Tibial artery (tissue), 4 donors: ENCODE measurements around the gene RETREG3.

ENCODE experiments used
- DNase-seq, 2 donors: peaks; one replicate each; pipeline ENCODE4 v3.0.0-alpha.2; 2019
- H3K27ac ChIP-seq, 2 donors: fragments of 200-600 bp; sonication (generic) in 1 of 2; 1 replicate in 1 of 2; 2 replicates in 1 of 2; pipeline ENCODE4 v1.5.1; 2018 to 2019; ENCODE audit warnings: mild to moderate bottlenecking in 1 of 2
- H3K27me3 ChIP-seq, 2 donors: fragments of 200-600 bp; sonication (generic) in 1 of 2; one replicate each; pipeline versions ENCODE4 v1.5.1 to v1.6.0; 2016 to 2019
- H3K36me3 ChIP-seq, 3 donors: fragments of 200-600 bp; sonication (generic) in 2 of 3; one replicate each; pipeline ENCODE4 v1.5.1; 2016 to 2019; ENCODE audit warnings: mild to moderate bottlenecking in 2 of 3
- H3K4me1 ChIP-seq, 4 donors: fragments of 200-600 bp; sonication (generic) in 2 of 4; 1 replicate in 3 of 4; 2 replicates in 1 of 4; pipeline ENCODE4 v1.5.1; 2016 to 2019
- H3K4me3 ChIP-seq, 2 donors: fragments of 200-600 bp; sonication (generic) in 1 of 2; 1 replicate in 1 of 2; 2 replicates in 1 of 2; pipeline ENCODE4 v1.5.1; 2018 to 2019; ENCODE audit warnings: mild to moderate bottlenecking in 2 of 2
- H3K9me3 ChIP-seq, 3 donors: fragments of 200-600 bp; sonication (generic) in 1 of 3; one replicate each; pipeline ENCODE4 v1.5.1; 2016 to 2019
- intact Hi-C: fragments of 100-400 bp; cut with DNase I; formaldehyde crosslinking; loops from one replicate; pipeline ENCODE4 v1.15.0; 2023; ENCODE audit warnings: low total_unique reads
- TF ChIP-seq, protein P1 (sequence below), 2 experiments: fragments of 200-600 bp in 1 of 2; fragments of 450-650 bp in 1 of 2; IDR thresholded peaks; one replicate each; pipeline ENCODE4 v1.5.1; 2017 to 2019; ENCODE audit warnings: antibody characterized with exemption in 2 of 2, mild to moderate bottlenecking in 1 of 2, moderate library complexity in 1 of 2

Gene RETREG3, protein sequence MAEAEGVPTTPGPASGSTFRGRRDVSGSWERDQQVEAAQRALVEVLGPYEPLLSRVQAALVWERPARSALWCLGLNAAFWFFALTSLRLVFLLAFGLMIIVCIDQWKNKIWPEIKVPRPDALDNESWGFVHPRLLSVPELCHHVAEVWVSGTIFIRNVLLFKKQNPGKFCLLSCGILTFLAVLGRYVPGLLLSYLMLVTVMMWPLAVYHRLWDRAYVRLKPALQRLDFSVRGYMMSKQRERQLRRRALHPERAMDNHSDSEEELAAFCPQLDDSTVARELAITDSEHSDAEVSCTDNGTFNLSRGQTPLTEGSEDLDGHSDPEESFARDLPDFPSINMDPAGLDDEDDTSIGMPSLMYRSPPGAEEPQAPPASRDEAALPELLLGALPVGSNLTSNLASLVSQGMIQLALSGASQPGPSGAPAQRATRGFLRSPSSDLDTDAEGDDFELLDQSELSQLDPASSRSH

DNA sequence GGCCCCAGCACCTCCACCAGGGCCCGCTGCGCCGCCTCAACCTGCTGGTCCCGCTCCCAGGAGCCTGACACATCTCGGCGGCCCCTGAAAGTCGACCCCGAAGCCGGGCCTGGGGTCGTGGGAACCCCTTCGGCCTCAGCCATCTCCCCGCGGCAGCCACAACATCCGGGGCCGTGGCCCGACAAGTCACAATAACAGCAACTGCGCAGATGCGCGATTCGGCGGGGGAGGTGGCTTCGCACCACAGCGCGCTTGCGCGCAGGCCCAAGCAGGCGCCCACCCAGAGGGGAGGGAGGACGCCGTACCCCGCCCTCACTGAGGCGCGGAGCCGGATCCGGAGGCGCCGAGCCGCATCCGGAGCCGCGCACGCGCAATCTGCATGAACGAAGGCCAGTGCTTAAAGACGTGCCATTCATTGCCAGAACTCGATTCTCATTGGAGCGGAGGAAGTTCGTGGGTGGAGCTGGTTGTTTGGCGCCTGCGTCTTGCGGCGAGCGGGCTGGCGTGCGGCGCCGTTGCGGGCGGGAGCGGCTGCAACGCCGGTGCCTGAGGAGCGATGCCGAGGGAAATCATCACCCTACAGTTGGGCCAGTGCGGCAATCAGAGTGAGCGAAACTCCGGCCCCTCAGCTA lies at the start of gene RETREG3, which contains the start of gene TUBG1:
RETREG3 (minus strand) TSS at position 193 of the 632 bp plus-strand sequence; CDS start at position 143, 50 bp downstream.
TUBG1 (plus strand) TSS at position 502 of the 632 bp plus-strand sequence; CDS start at position 557, 55 bp downstream.
- Histone ChIP-seq H3K36me3 (peaks cover 15 to 29% (median 19%) of the 10 kb centered on the region in 3 donors), H3K27me3 (no peaks in the 10 kb centered on the region), H3K4me3 (peak within 1 kb of the TSS; percentile 69 to 85), H3K4me1 (peaks cover 0 to 54% (median 33%) of the 10 kb centered on the region in 4 donors), H3K27ac (peak within 1 kb of the TSS; percentile 88 to 95), H3K9me3 (no peaks in the 10 kb centered on the region)
- DNase-seq = peak; percentile 98 to 99
- TF ChIP-seq, protein P1, sequence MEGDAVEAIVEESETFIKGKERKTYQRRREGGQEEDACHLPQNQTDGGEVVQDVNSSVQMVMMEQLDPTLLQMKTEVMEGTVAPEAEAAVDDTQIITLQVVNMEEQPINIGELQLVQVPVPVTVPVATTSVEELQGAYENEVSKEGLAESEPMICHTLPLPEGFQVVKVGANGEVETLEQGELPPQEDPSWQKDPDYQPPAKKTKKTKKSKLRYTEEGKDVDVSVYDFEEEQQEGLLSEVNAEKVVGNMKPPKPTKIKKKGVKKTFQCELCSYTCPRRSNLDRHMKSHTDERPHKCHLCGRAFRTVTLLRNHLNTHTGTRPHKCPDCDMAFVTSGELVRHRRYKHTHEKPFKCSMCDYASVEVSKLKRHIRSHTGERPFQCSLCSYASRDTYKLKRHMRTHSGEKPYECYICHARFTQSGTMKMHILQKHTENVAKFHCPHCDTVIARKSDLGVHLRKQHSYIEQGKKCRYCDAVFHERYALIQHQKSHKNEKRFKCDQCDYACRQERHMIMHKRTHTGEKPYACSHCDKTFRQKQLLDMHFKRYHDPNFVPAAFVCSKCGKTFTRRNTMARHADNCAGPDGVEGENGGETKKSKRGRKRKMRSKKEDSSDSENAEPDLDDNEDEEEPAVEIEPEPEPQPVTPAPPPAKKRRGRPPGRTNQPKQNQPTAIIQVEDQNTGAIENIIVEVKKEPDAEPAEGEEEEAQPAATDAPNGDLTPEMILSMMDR (IDR thresholded peaks at IDR 0.05) = peak in 1 of 2 experiments; percentile 43
- intact Hi-C loops = loop anchor here (5.0 kb wide), 2 partner anchors 43 to 73 kb away; partner anchors contain the start of genes CCR10 and CNTNAP1

DNA sequence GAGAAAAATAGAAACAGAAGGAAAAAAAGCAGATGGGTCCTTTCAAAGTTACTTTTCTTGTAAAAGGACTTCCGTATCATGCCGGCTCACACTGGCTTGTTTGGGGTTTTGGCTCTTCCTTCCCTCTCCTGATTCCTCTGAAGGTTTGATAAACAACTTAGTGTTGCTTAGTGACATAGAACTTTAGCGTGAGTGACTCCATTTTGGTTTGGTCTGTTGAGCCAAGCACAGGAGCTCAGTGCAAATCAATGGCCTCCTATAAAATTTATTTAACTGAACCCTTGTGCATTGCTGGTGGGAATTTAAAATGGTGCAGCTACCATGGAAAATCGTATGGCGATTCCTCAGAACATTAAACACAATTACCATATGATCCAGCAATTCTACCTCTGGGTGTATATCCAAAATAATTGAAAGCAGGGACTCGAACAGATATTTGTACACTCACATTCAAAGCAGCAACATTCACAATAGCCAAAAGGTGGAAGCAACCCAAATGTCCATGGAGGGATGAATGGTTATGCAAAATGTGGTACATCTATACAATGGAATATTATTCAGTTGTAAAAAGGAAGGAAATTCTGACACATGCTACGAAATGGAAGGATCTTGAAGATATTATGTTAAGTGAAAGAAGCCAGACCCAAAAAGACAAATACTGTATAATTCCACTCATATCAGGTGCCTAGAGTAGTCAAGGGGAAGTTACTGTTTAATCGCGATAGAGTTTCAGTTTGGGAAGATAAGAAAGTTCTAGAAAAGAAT lies 48.8 kb upstream of the RETREG3 start:
- Histone ChIP-seq H3K27me3 (no peaks in the 10 kb centered on the region), H3K27ac (no peak overlapping the region), H3K9me3 (no peaks in the 10 kb centered on the region), H3K36me3 (peaks cover 0 to 10% (median 0%) of the 10 kb centered on the region in 3 donors), H3K4me3 (no peak overlapping the region), H3K4me1 (peaks cover 0 to 33% (median 24%) of the 10 kb centered on the region in 4 donors)
- intact Hi-C loops = no loop called here
- no peak for DNase-seq
- TF ChIP-seq, protein P1 (IDR thresholded peaks at IDR 0.05) = no peak

DNA sequence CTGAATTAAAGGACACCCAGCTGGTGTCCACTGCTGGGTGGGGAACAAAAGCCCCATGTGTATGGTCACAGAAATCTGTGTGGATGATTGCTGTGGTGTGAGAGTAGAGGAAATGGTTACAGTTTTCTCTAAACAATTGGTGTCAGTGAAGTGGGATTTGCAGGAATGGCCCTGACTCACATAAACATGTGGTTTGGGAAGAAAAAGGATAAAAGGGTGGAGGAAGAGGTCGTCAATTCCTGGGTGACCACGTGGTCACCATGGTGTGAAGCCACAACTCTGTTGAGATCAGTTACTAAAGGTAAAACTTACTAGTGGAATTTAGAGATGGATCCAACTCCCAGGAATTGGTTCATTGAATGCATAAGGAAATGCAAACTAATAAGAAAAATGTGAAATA lies 46.4 kb upstream of the RETREG3 start:
- H3K4me3 ChIP-seq = no peak overlapping the region
- H3K27ac ChIP-seq = no peak overlapping the region
- no peaks in the 10 kb centered on the region for H3K27me3 ChIP-seq
- no peaks in the 10 kb centered on the region for H3K9me3 ChIP-seq
- peaks cover 0 to 23% (median 19%) of the 10 kb centered on the region in 4 donors for H3K4me1 ChIP-seq
- H3K36me3 ChIP-seq = no peaks in the 10 kb centered on the region
- no peak for DNase-seq
- TF ChIP-seq, protein P1 (IDR thresholded peaks at IDR 0.05) = no peak
- intact Hi-C loops = no loop called here

DNA sequence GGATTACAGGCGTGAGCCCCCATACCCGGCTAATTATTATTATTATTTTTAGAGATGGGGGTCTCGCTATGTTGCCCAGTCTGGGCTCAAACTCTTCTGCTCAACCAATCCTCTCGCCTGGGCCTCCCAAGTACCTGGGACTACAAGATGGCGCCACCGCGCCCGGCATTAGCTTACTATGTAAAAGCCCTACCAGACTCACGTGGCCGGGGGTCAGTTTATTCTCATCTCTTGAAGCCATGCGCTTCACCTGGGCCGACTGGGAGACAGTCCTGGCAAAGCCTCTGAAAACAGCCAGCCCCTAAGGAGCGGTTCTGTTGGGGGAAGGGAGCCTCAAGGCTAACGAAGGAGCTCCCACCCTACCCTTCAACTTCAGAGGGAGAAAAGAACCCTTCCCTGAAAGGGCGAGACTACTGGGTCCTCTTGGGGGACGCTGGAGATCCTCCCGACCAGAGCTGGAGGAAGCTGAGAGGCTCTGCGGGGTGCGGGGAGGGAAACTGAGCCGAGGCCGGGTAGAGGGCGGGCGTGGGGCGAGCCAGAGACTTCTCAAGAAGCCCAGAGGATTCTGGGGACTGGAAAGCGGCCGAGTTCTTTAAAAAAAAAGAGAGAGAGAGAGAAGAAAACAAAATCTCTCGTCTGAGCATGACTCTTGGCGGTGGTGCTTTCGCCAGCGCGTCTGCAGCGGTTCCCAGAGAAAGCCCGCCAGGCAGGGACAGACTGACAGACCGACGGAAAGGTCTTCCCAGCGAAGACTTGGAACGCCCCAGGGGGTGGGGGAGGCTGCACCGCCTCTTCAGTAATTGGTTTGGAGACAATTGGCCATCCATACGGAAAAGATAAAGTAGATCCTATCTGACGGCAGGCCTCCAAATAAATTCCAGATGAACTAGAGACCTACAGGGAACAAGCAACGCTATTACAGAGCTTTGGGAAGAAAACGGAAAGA lies 44.3 kb upstream of the RETREG3 start:
- no peaks in the 10 kb centered on the region for H3K9me3 ChIP-seq
- peak overlapping the region; percentile 43 to 46 for H3K4me3 ChIP-seq
- peaks cover 0 to 14% (median 6%) of the 10 kb centered on the region in 4 donors for H3K4me1 ChIP-seq
- no peaks in the 10 kb centered on the region for H3K36me3 ChIP-seq
- H3K27me3 ChIP-seq = no peaks in the 10 kb centered on the region
- intact Hi-C loops = loop anchor here (5.0 kb wide), 1 partner anchor 46 kb away; the partner anchor contains the start of genes RETREG3 and TUBG1
- H3K27ac ChIP-seq = peak overlapping the region; percentile 80 to 86
- TF ChIP-seq, protein P1 (IDR thresholded peaks at IDR 0.05) = no peak
- DNase-seq = peak; percentile 61 to 89
